Measurements from ENCODE around the gene KLK1. TPM values are rescaled to one million over a fixed set of nuclear protein-coding genes. Genes with fewer than 3 reads are reported as not detected.

The KLK1 gene
- total and polyA plus RNA-seq, 7 donors = 0.08 to 0.48 (median 0.33) TPM; not detected in 3

DNA sequence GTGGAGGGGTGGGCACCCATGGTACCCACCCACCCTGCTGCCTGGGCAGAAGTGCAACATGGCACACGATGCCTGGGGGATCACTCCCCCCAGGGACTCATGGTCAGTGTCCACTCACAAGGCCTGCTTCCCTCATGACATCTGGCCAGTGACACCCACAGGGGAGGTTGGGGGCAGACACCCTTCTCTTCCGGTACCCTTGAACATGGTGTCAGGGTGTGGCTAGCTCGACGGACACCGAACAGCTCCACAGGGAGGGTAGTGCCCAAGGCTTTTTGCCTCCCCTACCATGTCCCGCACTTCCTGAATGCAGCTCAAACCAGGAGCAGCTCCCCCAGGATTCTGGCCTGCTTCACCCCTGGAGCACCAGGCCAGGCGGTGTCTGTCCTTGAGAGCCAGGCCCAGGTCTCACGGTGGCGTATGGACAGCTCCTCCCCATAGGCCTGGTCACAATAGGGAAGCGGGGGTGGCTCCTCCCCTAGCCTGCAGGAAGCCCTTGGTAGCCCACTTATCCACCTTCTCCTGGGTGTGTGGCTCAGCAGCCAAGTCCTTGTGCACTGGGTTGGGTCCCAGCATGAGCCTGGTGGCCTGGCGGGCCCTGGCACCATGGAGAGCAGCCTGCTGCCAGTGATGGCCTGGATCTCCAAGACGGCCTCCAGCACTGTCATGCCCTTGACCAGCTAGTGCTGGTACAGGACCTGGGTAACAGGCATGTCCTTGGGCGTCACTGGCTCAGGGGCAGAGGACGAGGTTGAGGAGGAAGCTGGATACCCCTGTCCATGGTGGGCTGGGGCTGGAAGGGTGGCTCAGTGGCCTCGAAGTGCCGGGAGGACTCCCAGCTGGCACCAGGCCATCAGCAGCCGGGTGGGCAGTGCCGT lies 25.6 kb downstream of the KLK1 start:
- DNase-seq (no peak), ATAC-seq (no peak)
- Histone ChIP-seq H3K36me3 (ENCODE audit: insufficient read depth in 1 of 2, low read depth in 1 of 2) (peaks cover 3 to 59% of the 10 kb centered on the region in 2 donors), H3K4me3 (no peak overlapping the region), H3K4me1 (peaks cover 6% of the 10 kb centered on the region), H3K9me3 (no peaks in the 10 kb centered on the region), H3K27ac (no peak overlapping the region), H3K27me3 (ENCODE audit: insufficient read depth in 3 of 3, low read length in 2 of 3) (no peaks in the 10 kb centered on the region)
- TF ChIP-seq, protein P1, sequence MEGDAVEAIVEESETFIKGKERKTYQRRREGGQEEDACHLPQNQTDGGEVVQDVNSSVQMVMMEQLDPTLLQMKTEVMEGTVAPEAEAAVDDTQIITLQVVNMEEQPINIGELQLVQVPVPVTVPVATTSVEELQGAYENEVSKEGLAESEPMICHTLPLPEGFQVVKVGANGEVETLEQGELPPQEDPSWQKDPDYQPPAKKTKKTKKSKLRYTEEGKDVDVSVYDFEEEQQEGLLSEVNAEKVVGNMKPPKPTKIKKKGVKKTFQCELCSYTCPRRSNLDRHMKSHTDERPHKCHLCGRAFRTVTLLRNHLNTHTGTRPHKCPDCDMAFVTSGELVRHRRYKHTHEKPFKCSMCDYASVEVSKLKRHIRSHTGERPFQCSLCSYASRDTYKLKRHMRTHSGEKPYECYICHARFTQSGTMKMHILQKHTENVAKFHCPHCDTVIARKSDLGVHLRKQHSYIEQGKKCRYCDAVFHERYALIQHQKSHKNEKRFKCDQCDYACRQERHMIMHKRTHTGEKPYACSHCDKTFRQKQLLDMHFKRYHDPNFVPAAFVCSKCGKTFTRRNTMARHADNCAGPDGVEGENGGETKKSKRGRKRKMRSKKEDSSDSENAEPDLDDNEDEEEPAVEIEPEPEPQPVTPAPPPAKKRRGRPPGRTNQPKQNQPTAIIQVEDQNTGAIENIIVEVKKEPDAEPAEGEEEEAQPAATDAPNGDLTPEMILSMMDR (IDR thresholded peaks at IDR 0.05) = no peak
- 73 to 83% (median 79%) methylated on average over 17 to 18 of the region's 18 CpGs for WGBS, 3 donors
- intact Hi-C loops (cut with DNase I) = no loop called here

DNA sequence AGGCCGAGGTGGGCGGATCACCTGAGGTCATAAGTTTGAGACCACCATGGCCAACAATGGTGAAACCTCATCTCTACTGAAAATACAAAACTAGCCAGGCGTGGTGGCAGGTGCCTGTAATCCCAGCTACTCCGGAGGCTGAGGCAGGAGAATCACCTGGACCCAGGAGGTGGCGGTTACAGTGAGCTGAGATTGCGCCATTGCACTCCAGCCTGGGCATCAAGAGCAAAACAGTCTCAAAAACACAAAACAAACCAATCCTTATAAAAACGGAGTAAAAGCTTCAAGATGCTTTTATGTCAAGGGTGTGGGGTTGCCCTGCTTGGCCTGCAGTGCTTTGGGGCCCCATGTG lies 26.2 kb downstream of the KLK1 start:
- Histone ChIP-seq H3K4me1 (peaks cover under 1% of the 10 kb centered on the region), H3K4me3 (no peak overlapping the region), H3K27ac (no peak overlapping the region), H3K27me3 (ENCODE audit: insufficient read depth in 3 of 3, low read length in 2 of 3) (no peaks in the 10 kb centered on the region), H3K36me3 (ENCODE audit: insufficient read depth in 1 of 2, low read depth in 1 of 2) (peaks cover 3 to 59% of the 10 kb centered on the region in 2 donors), H3K9me3 (no peaks in the 10 kb centered on the region)
- TF ChIP-seq, protein P1 (IDR thresholded peaks at IDR 0.05) = no peak
- intact Hi-C loops (cut with DNase I) = no loop called here
- no peak for ATAC-seq
- no peak for DNase-seq
- 93 to 98% (median 93%) methylated on average over 7 of the region's 7 CpGs for WGBS, 3 donors

DNA sequence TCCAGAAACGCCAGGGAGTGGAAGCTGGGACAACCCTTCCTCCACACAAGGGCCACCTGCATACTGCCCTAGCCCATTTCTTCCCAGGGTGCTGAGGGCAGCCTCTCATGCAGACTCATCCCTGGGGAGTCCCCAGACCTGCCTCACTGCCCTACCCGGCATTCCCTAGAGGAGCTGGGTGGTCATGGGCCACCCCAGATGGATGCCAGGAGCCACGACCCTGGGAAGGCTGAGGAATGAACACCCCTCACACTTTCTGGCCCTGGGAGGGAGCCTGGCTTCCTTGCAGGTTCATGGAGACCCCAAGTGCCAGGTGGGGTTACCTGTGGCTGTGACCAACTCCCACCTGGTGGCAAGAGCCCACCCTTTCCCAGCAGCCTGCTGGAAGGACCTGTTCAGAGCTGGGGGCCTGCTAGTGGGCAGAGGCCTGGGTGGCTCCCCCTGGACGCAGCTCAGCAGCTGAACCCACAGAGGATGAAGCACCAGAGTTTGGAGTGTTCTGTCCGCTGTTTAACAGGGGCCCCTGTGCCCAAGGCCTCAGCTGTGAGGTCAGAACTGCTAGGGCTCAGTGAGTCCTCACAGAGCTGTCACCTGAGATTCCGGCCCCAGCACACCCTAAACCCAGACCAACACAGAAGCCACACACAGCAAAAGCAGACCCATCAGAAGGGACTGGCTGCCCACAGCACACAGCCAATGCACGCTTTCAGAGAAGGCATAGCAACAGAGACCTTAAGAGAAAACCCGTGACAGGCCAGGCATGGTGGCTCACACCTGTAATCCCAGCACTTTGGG lies 26.8 kb downstream of the KLK1 start:
- H3K9me3 ChIP-seq = no peaks in the 10 kb centered on the region
- 76 to 89% (median 83%) methylated on average over 8 of the region's 8 CpGs for WGBS, 3 donors
- DNase-seq (no peak), ATAC-seq (no peak)
- TF ChIP-seq, protein P1 (IDR thresholded peaks at IDR 0.05) = no peak
- intact Hi-C loops (cut with DNase I) = no loop called here
- H3K27ac ChIP-seq = no peak overlapping the region
- peaks cover 0 to 2% (median 0%) of the 10 kb centered on the region in 3 donors for H3K27me3 ChIP-seq (ENCODE audit: insufficient read depth in 3 of 3, low read length in 2 of 3)
- H3K4me3 ChIP-seq = no peak overlapping the region
- peaks cover 3 to 55% of the 10 kb centered on the region in 2 donors for H3K36me3 ChIP-seq (ENCODE audit: insufficient read depth in 1 of 2, low read depth in 1 of 2)
- H3K4me1 ChIP-seq = no peaks in the 10 kb centered on the region

DNA sequence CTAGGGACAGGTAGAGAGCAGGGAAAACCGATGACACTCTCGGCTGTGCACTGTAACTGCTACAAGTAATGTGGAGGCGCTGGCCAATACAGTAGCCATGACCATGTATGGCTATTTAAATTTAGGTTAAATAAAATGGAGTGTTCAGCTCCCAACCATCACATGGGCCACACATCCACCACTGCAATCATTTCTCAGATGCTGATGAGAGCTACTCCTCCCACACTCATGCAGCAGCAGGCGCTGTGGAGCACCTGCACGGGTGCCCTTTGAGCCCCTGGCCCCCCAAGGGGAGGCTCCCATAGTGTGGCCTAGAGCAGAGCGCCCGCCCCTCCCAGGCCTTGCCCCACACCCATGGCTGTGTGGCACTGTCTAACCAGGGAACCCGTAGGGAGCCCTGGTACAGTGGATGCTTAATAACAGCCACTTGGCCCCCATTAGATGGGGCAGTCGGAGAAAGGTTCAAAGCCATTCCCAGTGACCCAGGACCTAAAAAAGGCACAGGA lies 27.4 kb downstream of the KLK1 start:
- TF ChIP-seq, protein P1 (IDR thresholded peaks at IDR 0.05) = no peak
- Histone ChIP-seq H3K9me3 (no peaks in the 10 kb centered on the region), H3K4me3 (no peak overlapping the region), H3K36me3 (ENCODE audit: insufficient read depth in 1 of 2, low read depth in 1 of 2) (peaks cover 3 to 48% of the 10 kb centered on the region in 2 donors), H3K27me3 (ENCODE audit: insufficient read depth in 3 of 3, low read length in 2 of 3) (peaks cover 0 to 2% (median 0%) of the 10 kb centered on the region in 3 donors), H3K4me1 (no peaks in the 10 kb centered on the region), H3K27ac (no peak overlapping the region)
- 83 to 86% (median 86%) methylated on average over 9 of the region's 9 CpGs for WGBS, 3 donors
- no peak for DNase-seq
- no peak for ATAC-seq
- intact Hi-C loops (cut with DNase I) = no loop called here

All from psoas muscle (tissue), 8 donors.